Stimulated activated CD4-positive, alpha-beta T cell treated with anti-CD3 and anti-CD28 coated beads, Interleukin-2, amount 100 ng/mL, for 24 hours (primary cell): ENCODE measurements around the gene DES.
A peak's percentile ranks its signal among the peaks of the same experiment; 100 is the strongest.
"Not testable (repeated sequence)": the region's sequence is repeated elsewhere in the genome, so short reads cannot be mapped to it uniquely, and the experiment has no call there.

ENCODE experiments used
- DNase-seq, 2 donors: peaks; one replicate each; pipeline ENCODE4 v3.0.0-alpha.2; 2020

Gene DES

DNA sequence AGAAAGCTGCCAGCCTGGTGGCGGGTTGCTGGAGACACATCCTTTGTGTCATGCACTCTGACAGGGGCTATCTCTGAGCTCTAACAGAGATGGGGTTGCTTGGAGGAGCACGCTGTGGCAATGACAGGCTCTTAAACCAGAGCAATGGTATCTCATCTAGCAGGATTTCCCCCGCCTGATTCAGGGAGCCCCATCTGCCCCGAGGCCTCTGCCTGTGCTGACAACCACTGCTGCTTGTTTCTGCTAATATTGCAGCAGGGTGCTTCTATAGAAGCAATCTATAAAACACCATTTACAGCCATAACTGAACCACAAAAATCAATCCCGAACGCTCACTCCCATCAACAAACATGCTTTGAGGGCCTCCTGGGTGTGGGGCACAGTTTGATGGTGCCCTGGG, 17.6 kb upstream of the DES start:
- no peak for DNase-seq

- no peak for DNase-seq
Observed at GRCh38 chr2:219401606-219402005, 16.6 kb upstream of the DES start.

DNA sequence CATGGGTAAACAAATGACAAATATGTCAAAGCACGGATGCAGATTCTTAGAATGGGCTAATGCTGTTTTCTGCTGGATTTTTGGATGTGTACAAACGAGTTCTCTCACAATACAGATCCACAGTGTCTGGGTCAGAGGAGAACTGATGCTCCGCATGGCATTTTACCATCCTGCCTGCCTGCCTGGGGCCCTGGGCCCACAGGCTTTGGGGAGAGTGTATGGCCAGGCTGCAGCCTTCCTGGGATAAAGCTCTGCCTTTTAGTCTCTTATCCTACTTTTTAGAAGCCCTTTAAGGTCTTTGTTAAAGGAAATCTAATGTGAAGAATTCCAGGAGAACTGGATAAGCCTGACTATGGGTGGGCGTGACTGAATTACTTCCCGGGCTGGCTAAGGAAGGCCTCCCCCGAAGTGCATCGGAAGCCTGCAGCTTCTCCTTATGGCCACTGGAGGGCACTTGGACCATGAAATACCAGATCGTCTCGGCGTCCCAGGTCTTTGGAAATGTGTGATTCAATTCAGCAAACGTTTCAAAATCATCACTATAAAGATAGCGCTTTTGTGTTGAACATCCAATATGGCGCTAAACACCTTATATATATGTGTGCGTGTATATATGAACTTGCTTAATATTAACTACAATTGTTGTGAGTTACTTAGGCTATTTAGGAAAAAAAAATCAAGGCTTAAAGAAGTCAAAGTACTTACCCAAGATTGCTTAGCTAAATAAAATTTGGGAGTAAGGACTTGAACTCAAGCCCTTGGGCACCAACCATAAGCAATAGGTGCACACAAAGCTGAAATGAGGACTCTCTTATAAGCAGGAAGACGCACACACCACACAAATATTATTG, 15.3 kb upstream of the DES start:
- DNase-seq: peak; percentile 61 to 66

DNA sequence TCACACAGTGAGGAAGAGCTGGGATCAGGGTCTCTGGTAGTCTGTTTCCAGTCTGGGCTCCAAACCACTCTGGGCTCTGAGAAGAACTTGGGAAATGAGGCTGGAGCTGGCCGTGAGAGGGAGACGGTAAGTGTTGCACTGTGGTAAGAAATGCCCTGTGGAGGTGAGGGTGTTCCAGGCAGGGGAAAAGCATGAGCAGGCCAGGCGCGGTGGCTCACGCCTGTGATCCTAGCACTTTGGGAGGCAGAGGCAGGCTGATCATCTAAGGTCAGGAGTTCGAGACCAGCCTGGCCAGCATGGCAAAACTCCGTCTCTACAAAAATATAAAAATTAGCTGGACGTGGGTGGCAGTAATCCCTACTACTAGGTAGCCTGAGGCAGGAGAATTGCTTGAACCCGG, 14.3 kb upstream of the DES start:
- no peak for DNase-seq

DNA sequence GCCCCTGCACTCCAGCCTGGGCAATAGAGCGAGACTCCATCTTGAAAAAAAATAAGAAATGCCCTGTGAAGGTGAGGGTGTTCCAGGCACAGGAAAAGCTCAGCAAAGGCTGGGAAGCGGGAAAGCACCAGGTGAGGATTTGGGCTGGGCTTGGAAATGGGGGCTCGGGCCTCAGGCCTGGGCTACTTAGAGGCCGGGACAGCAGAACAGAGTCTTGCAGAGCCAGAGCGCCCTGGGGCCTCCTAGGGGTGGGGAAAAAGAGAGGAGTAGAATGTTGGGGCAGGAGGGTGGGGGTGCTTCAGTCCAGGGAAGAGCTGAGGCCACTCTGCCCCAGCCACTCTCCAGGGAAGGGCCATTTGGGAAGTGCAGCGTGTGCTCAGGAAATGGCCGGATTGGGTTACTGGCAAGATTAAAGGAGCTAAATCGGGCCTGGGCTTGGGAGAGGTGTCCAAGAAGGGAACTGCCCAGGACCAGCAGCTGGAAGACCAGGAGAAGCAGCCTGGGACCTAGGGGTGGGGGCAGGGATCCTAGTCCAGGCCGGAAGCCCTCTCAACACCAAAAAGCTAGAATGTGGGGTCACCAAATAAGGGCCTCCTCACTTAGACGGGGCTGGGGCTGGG, 13.8 kb upstream of the DES start:
- no peak for DNase-seq

- DNase-seq: no peak
Observed at GRCh38 chr2:219404954-219405353, 13.2 kb upstream of the DES start.

DNA sequence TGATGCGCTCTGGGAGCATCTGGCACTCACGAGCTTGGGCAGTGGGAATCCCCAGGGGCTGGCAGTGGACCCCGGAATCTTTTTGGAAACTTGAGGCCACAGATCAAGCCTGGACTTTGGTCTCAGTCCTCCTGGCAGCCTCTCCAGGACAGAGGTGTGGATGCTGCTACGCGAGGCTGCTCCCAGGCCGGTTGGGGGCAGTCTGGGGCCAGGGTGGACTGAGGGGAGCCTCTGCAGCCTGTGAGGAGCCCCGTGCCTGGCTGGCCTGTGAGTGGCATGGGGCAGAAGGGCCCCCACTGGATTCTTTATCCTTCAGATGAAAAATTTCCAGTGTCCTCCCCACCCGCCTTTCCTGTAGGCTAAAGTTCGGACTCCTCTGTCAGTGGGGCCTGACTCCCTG, 12.7 kb upstream of the DES start:
- DNase-seq: no peak

GRCh38 chr2:219405958-219406860, 12.0 kb upstream of the DES start:
- no peak for DNase-seq

DNA sequence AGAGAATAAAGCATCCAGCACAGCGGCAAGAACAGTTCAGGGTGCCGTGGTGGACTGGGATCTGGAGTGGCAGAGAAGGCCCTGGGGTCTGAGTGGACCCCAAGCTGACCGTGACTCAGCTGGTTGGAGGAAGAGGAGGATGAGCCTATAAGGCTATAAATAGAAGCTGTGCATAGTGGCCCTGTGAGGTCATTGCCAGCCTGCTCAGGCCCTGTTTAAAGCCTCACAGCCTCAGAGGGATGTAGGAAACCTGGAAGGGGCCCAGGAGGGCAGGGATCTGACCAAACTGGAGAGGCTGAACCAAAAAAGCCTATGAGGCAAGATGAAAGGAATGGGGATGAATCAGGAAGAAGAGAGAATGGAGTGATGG, 11.3 kb upstream of the DES start:
- DNase-seq: no peak

DNA sequence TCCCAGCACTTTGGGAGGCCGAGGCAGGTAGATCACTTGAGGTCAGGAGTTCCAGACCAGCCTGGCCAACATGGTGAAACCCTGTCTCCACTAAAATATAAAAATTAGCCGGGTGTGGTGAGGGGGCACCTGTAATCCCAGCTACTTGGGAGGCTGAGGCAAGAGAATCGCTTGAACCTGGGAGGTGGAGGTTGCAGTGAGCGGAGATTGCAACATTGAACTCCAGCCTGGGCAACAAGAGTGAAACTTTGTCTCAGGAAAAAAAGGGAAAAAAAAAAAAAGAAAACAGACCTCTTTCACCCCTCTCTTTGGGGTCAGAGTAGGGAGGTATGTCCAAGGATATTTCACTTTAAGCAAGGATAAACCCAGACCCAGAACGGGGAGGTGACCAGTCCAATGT, 10.8 kb upstream of the DES start:
- DNase-seq: not testable (repeated sequence)

DNA sequence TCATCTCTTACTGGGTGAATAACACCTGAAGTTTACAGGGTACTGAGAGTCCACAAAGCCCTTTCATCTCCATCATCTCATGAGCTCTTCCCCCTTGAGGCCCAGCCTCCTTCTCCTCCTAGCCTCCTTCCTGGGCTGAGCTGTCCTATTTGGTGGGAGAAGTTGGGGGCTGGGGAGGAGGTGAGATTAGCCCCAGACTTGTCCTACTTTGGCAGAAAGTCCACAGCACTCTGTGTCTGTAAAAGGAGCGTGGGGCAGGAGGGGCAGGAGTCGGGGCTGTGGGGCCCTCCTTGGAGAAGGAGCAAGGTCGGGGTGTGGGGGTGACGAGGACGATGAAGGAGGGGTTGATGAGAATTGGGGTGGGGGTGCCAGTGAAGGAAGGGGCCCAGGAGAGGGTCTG, 10.0 kb upstream of the DES start:
- no peak for DNase-seq

DNA sequence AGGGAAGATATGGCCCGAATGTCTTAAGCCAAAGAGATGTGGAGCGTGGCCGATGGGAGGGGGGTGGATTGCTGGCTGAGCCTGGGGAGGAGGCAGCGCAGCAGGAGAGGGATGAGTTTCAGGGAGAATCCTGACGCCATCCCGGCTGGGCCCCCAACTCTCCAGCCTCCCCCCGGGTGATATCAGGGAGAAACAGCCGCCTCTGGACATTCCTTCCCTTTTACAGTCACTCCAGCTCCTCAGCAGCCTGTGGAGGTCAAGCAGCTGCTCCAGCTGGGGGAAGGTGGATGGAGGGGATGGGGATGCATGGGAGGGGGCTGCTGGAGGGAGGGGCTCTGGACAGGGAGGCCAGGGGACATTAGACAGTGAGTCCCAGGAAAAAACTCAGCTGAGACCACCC, 9.5 kb upstream of the DES start:
- no peak for DNase-seq

DNA sequence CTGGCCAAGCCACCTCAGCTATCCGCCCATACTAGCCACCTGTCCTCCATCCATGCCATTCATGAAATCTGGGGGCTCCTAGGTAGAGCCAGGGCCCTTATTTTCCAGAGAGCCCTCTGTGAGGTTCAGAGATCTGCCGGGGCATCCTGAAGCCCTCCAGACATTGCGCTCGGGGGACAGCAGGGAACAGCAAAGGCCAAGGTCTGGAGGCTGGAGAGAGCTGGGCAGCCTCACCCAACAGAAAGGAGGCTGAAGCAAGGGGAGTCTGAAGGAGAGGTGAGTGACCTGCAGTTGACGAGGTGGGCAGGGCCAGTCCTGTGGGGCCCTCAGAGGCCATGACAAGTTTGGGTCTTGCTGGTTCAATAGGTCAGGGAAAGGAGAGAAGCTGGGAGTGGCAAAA, 8.6 kb upstream of the DES start:
- DNase-seq: no peak

GRCh38 chr2:219410390-219410789, 7.8 kb upstream of the DES start:
- DNase-seq: no peak

- no peak for DNase-seq
Observed at GRCh38 chr2:219414857-219415256, 3.3 kb upstream of the DES start.

DNA sequence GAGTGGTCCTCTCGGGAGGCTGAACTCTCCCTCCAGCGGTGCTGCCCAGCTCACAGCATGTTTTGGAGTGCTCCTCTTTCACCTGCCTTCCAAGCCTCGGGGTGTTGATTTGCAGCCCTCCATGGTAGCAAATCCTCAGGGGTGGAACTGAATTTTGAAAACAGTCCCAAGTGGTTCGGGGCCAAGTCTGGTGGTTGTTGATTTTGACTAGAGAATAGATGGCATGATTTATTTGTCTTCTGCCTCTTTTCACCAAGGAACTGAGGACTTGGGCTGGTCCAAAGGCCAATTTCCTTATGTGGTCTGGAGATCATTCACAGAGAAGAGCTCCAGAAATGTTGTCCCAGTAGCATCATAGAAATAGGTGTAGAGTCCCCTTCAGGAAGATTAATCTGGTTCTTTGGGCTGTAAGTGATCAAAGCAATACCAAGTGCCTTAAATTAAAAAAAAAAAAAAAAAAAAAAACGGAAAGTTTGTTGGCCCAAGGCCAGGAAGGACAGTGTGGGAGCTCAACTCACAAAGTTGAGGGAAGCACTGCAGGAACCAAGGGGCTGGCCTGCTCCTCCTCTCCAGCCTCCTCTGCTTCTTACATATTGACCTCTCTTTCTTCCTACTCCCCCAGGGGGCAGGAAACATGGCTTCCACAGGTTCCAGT, 2.5 kb upstream of the DES start:
- DNase-seq: no peak

DNA sequence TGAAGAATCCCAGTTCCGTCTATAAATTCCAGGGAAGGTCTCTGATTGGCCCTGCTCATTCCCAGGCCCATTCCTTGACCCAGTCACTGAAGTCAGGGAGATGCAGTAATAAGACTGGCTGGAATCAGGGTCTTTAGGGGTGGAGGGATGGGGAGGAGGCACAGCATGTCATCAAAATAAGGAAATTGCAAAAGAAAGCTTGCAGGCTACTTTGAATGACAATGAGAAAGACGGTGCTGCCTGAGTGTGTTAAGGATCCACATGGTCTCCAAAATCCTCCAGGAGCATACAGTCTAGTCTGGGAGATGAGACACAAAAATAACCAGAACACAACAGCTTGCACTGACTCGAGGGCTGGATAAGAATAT, 2.0 kb upstream of the DES start:
- no peak for DNase-seq

GRCh38 chr2:219416938-219417337, 1.2 kb upstream of the DES start:
- no peak for DNase-seq

DNA sequence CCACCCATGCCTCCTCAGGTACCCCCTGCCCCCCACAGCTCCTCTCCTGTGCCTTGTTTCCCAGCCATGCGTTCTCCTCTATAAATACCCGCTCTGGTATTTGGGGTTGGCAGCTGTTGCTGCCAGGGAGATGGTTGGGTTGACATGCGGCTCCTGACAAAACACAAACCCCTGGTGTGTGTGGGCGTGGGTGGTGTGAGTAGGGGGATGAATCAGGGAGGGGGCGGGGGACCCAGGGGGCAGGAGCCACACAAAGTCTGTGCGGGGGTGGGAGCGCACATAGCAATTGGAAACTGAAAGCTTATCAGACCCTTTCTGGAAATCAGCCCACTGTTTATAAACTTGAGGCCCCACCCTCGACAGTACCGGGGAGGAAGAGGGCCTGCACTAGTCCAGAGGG, 803 bp upstream of the DES start:
- DNase-seq: no peak

DNA sequence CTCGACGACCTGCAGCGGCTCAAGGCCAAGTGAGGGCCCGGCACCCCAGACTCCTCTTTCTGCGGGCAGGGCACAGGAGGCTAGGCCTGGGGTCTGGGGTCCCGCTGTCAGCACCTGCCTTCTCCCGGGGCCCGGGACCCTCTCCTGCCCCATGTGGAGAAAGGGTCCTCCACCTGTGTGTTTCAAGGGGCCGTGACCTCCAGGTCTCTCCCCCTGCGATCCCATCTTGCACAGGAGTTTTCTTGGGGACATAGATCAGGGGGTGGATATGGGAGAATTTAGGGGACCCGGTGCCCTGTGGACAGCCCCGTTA, 791 bp downstream of the DES start:
- no peak for DNase-seq

DNA sequence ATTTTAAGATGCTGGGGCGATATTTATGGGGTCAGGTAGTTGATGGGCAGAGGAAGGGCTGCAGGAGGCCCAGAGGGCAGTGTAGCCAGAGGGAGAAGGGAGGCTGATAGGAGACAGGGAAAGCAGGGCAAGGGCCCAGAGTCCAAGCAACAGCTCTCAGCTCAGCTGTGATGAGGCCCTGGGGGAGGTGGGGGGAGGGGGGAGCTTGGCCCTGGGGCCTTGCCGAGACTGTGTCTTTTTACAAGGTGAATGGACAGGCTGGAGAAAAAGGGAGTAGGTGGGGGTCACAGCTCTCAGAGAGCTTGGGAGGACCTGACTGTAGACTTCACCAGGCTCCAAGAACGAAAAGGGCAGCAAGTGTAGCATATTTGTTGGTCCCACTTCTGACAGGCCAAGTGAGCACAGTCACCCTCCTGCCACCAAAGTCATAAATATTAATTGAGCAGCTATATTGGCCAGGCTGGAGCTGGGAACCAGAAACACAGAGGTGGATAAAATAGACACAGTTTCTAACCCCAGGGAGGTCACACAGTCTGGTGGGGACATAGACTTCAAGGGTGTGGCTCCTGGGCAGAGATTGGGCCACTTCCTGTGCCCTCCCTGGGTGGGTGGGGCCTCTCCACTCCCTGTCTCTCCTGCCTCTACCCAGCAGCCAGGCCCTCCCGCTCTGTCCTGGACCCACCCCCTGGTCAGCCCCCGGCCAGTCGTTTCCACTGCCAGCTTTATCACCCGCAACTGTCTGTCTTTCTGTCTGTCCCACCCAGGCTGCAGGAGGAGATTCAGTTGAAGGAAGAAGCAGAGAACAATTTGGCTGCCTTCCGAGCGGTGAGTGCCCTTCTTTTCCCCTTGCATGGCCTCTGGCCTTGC, 1.4 kb downstream of the DES start:
- no peak for DNase-seq

GRCh38 chr2:219420687-219421086, 2.5 kb downstream of the DES start:
- no peak for DNase-seq

DNA sequence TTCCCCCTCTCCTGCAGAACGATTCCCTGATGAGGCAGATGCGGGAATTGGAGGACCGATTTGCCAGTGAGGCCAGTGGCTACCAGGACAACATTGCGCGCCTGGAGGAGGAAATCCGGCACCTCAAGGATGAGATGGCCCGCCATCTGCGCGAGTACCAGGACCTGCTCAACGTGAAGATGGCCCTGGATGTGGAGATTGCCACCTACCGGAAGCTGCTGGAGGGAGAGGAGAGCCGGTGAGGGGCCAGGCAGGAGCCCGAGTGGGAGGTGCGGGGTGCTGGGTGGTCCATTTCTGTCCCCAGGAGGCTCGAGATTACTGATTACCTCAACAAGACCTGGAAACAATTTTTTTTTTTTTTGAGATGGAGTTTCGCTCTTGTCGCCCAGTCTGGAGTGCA, 3.1 kb downstream of the DES start:
- DNase-seq: no peak
